Heart left ventricle (tissue), 16 donors: Measurements from ENCODE around the gene PGF. TPM values are rescaled to one million over a fixed set of nuclear protein-coding genes. Genes with fewer than 3 reads are reported as not detected.

Source experiments
- ATAC-seq, 4 donors: fragments of 200-7000 bp; cut with Tn5 transposase; one replicate each; pipeline ENCODE4 v1.9.1; 2020 to 2022; ENCODE audit warnings: moderate library complexity in 4 of 4, mild to moderate bottlenecking in 3 of 4, moderate number of reproducible peaks in 1 of 4
- DNase-seq, 5 donors: peaks; one replicate each; pipeline ENCODE4 v3.0.0-alpha.2; 2020
- H3K27ac ChIP-seq, 12 donors: fragments of 200-600 bp; sonication (generic) in 4 of 12; one replicate each; pipeline versions ENCODE4 v1.5.0 to v1.8.0; 2016 to 2022; ENCODE audit warnings: mild to moderate bottlenecking in 2 of 12
- H3K27me3 ChIP-seq, 9 donors: fragments of 200-600 bp; sonication (generic) in 2 of 9; one replicate each; pipeline versions ENCODE4 v1.5.1 to v1.8.0; 2016 to 2022; ENCODE audit warnings: mild to moderate bottlenecking in 3 of 9
- H3K36me3 ChIP-seq, 9 donors: fragments of 200-600 bp; sonication (generic) in 2 of 9; one replicate each; pipeline versions ENCODE4 v1.5.0 to v1.8.0; 2018 to 2022; ENCODE audit warnings: mild to moderate bottlenecking in 2 of 9
- H3K4me1 ChIP-seq, 12 donors: fragments of 200-600 bp; sonication (generic) in 4 of 12; one replicate each; pipeline versions ENCODE4 v1.5.0 to v1.8.0; 2016 to 2022; ENCODE audit warnings: mild to moderate bottlenecking in 3 of 12
- H3K4me3 ChIP-seq, 12 donors: fragments of 200-600 bp; sonication (generic) in 4 of 12; one replicate each; pipeline versions ENCODE4 v1.5.0 to v1.8.0; 2017 to 2022; ENCODE audit warnings: mild to moderate bottlenecking in 9 of 12, moderate library complexity in 4 of 12
- H3K9me3 ChIP-seq, 12 donors: fragments of 200-600 bp; sonication (generic) in 4 of 12; one replicate each; pipeline versions ENCODE4 v1.5.0 to v1.8.0; 2016 to 2022; ENCODE audit warnings: mild to moderate bottlenecking in 1 of 12
- POLR2A ChIP-seq, 2 donors: fragments of 450-650 bp; IDR thresholded peaks; one replicate each; pipeline ENCODE4 v1.6.1; 2017; ENCODE audit warnings: antibody characterized with exemption in 2 of 2, mild to moderate bottlenecking in 2 of 2, moderate library complexity in 2 of 2
- WGBS, 4 donors: extraction: QIAGEN DNeasy Blood & Tissue Kit in 2 of 4; methylation state at CpG; one replicate each; pipeline versions ENCODE4 v1.1.5 to v1.1.7; 2013 to 2018; 5-methylcytosine and 5-hydroxymethylcytosine counted together
- intact Hi-C, 10 donors: fragments of 100-400 bp; cut with DNase I; formaldehyde crosslinking; loops; one replicate each; pipeline versions ENCODE4 v1.11.1 to v1.14.2; 2022
- polyA plus RNA-seq, 2 donors: library from polyadenylated mRNA; stranded (reverse); fragments of 200-250 nt; gene quantifications; one replicate each; pipeline ENCODE4 v1.2.3, GENCODE V29; 2013
- total RNA-seq, 9 donors: library from RNA; depleted of rRNA in 2 of 9; stranded (reverse); fragments of >200 nt in 2 of 9; fragmentation: NEBNext Ultra II Directional in 3 of 9; extraction: Animal tissue kit (Norgen Biotek cat#: 25700) in 3 of 9; gene quantifications; one replicate each; pipeline versions ENCODE4 v1.1.0 to v1.2.4, GENCODE V29; 2016 to 2023
- TF ChIP-seq, protein P1 (sequence below), 12 donors: fragments of 200-600 bp; sonication (generic) in 4 of 12; IDR thresholded peaks; one replicate each; pipeline versions ENCODE4 v1.5.0 to v1.8.0; 2018 to 2022; ENCODE audit warnings: antibody characterized with exemption in 12 of 12, mild to moderate bottlenecking in 5 of 12
- donor health status: ischemic (EF 13 %, LVEDD 7.1; RV severe dilation, severe dysfunction).
- donor health status: healthy with polysubstance abuse.
- donor health status: DM: no; HTN: yes; CAD: no.
- donor health status: DM: no; HTN: no; CAD: no.
- donor health status: ischemic (EF 25% LVEDD 6.9; RV normal size, moderate dysfunction).
- donor health status: ischemic (EF 25% LVEDD 5.7; RV mildly dilated, moderate dysfunction).
- donor health status: healthy.
- donor health status: DM: yes; HTN: yes; CAD: no.
- donor health status: ischemic (EF 35%, LVEDD 5.7; RV mildly dilated, moderate dysfunction).
- donor health status: nonischemic (EF 11% LVEDD 7.7; RV severe dilation, severe dysfunction).
- donor health status: DM: yes; HTN: yes; CAD: no.
- donor health status: PGD.
- donor health status: ischemic (EF 29% LVEDD 5.4; RV normal size, mild dysfunction).
- donor health status: nonischemic (EF 23%, LVEDD 6.1; RV moderate dilation, normal function).

PGF gene
- total and polyA plus RNA-seq, 11 donors: 4.1 to 30.4 (median 5.9) TPM

DNA sequence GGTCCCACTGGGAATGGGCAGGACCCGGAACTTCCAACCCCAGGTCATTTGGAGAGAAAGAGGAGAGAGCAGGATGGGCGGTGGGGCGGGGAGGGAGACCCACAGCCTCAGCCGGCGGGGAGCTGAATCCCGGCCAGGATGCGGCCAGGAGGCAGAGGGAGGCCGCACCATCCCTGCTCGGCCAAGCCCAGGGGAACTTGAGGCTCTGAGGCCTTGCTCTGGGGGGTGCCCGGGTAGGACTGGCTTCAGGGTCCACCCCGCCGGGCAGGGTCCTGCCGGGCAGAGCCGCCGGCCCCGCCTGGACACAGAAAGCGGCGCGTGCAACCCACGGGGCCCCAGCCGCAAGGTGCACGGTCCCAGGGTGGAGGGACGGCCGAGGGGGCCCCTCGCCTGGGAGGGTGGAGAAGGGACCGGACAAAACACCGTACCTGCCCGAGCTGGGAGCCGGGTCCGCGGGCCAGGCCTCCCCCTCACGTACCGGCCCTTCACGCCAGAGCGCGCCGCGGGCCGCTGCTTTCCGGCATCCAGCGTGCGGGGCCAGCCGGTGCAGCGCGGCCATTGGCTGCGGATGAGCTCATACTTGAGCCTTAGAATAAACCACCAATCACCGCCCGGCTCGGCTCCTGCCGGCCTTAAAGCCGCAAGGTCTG, 32.5 kb downstream of the PGF start, which contains the start of gene RPS6KL1:
Gene RPS6KL1 (minus strand): TSS at position 509 of the 650 bp plus-strand sequence. CDS start 1,719 bp downstream, outside the sequence.
- Histone ChIP-seq H3K27me3 (peaks cover 0 to 5% (median 0%) of the 10 kb centered on the region in 9 donors), H3K4me1 (peaks cover 0 to 26% (median 12%) of the 10 kb centered on the region in 12 donors), H3K9me3 (no peaks in the 10 kb centered on the region), H3K4me3 (peak within 1 kb of the TSS; percentile 45 to 96 (median 77)), H3K36me3 (peaks cover 0 to 4% (median 0%) of the 10 kb centered on the region in 9 donors), H3K27ac (peak within 1 kb of the TSS in 10 of 12 donors; percentile 33 to 81 (median 72))
- WGBS, 4 donors: 0 to 4% (median 3%) methylated on average over 24 to 51 of the region's 51 CpGs
- peak; percentile 86 to 92 (median 88) for DNase-seq
- ATAC-seq: peak; percentile 90 to 98 (median 97)
- TF ChIP-seq, protein P1, sequence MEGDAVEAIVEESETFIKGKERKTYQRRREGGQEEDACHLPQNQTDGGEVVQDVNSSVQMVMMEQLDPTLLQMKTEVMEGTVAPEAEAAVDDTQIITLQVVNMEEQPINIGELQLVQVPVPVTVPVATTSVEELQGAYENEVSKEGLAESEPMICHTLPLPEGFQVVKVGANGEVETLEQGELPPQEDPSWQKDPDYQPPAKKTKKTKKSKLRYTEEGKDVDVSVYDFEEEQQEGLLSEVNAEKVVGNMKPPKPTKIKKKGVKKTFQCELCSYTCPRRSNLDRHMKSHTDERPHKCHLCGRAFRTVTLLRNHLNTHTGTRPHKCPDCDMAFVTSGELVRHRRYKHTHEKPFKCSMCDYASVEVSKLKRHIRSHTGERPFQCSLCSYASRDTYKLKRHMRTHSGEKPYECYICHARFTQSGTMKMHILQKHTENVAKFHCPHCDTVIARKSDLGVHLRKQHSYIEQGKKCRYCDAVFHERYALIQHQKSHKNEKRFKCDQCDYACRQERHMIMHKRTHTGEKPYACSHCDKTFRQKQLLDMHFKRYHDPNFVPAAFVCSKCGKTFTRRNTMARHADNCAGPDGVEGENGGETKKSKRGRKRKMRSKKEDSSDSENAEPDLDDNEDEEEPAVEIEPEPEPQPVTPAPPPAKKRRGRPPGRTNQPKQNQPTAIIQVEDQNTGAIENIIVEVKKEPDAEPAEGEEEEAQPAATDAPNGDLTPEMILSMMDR (IDR thresholded peaks at IDR 0.05): peak in 1 of 12 donors; percentile 14
- TF ChIP-seq POLR2A (IDR thresholded peaks at IDR 0.05): peak in 1 of 2 donors; percentile 47
- intact Hi-C loops: no loop called here

DNA sequence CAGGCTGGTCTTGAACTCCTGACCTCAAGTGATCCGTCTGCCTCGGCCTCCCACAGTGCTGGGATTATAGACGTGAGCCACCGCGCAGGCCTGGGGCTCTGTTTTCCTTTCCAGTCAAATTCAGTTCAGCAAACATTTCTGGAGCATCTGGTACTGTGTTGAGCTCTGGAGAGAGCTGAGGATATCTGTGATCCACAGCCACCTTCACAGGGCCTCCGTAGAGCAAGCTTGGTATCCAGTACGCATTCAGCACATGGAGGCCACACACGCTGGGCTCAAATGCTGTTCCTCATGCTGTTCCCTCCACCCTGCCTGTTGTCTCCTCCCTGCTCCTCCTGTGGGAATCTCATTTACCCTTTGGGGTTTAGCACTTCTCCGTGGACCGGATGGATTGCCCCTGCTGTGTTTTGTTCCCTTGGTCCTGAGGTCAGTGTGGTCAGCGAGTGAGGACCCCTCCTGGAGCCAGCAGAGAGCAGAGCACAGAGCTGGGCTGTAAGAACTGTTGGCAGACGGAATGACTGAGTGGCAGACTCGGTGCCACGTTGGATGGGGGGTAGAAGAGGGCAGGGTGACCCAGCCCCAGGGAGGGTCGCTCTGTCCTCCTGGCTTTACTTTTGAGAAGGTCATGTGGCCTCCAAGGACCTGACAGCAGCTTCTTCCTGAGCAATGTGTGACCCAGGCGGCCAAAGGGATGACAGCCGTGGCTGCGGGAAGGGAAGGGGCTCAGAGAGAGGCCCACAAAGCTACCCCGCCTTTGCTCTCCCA, 33.2 kb downstream of the PGF start:
- 71 to 75% (median 74%) methylated on average over 19 of the region's 19 CpGs for WGBS, 4 donors
- H3K36me3 ChIP-seq: peaks cover 0 to 4% (median 0%) of the 10 kb centered on the region in 9 donors
- no peak for TF ChIP-seq POLR2A (IDR thresholded peaks at IDR 0.05)
- TF ChIP-seq, protein P1 (IDR thresholded peaks at IDR 0.05): no peak
- ATAC-seq (no peak), DNase-seq (no peak)
- H3K27ac ChIP-seq: peak overlapping the region in 7 of 12 donors; percentile 69 to 81 (median 72)
- H3K9me3 ChIP-seq: no peaks in the 10 kb centered on the region
- H3K27me3 ChIP-seq: peaks cover 0 to 5% (median 0%) of the 10 kb centered on the region in 9 donors
- intact Hi-C loops: no loop called here
- H3K4me3 ChIP-seq: peak overlapping the region; percentile 45 to 96 (median 77)
- H3K4me1 ChIP-seq: peaks cover 0 to 34% (median 19%) of the 10 kb centered on the region in 12 donors

DNA sequence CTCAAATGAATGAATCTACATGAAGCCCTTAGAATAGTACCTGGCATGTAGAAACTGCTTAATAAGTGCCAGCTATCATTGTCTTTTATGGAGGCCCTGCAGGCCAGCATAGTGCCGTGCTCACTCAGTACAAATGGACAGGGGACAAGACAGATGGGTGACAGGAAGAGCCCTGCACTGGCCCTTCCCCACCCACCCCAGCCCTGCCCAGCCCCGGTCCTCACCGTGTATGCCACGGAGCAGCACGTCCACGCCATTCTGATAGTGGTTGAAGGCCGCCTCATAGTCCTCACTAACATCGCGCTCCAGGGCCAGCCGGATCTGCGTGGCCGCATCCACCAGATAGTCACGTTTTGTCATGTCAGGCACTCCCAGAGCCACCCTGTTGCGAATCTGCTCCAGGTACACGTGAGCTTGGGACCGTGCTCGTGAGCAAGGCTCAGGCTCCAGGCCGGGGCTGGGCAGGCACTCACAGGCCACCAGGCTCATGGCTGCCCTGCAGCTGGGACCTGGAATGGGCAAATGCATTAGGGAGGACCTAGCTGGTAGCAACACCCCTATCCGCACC, 34.3 kb downstream of the PGF start:
- Histone ChIP-seq H3K36me3 (peaks cover 0 to 4% (median 0%) of the 10 kb centered on the region in 9 donors), H3K27me3 (peaks cover 0 to 5% (median 0%) of the 10 kb centered on the region in 9 donors), H3K27ac (no peak overlapping the region), H3K9me3 (no peaks in the 10 kb centered on the region), H3K4me1 (peaks cover 0 to 44% (median 28%) of the 10 kb centered on the region in 12 donors), H3K4me3 (no peak overlapping the region)
- TF ChIP-seq, protein P1 (IDR thresholded peaks at IDR 0.05): no peak
- TF ChIP-seq POLR2A (IDR thresholded peaks at IDR 0.05): no peak
- intact Hi-C loops: no loop called here
- ATAC-seq: no peak
- DNase-seq: no peak
- WGBS, 4 donors: 85 to 93% (median 92%) methylated on average over 6 to 19 of the region's 19 CpGs
